K562 (cell line): ENCODE results near the gene GAL. TPM values are rescaled to one million over a fixed set of nuclear protein-coding genes. Genes with fewer than 3 reads are reported as not detected.

Experiments used
- ARHGAP35 ChIP-seq: fragments of 450-650 bp; IDR thresholded peaks from 2 replicates; pipeline ENCODE4 v1.6.1; 2018; ENCODE audit not compliant: partially characterized antibody
- HDAC6 ChIP-seq: IDR thresholded peaks from 2 replicates; pipeline ENCODE4 v1.6.1; 2012; ENCODE audit warnings: low read depth, mild to moderate bottlenecking, control low read depth, inconsistent platforms, low read length, moderate library complexity
- HNRNPH1 ChIP-seq: fragments of 200-400 bp; formaldehyde crosslinking; optimal IDR thresholded peaks from 2 replicates; pipeline ENCODE3; 2017; ENCODE audit warnings: low read depth, mild to moderate bottlenecking, low read length, moderate library complexity
- KLF6 ChIP-seq: fragments of 250-450 bp; sonication (Bioruptor Pico); IDR thresholded peaks from 2 replicates; pipeline ENCODE4 v1.4.0; 2020; ENCODE audit warnings: mild to moderate bottlenecking, moderate library complexity, borderline replicate concordance
- LEF1 ChIP-seq: fragments of 450-650 bp; IDR thresholded peaks from 2 replicates; pipeline ENCODE4 v1.6.1; 2016; ENCODE audit warnings: mild to moderate bottlenecking
- NCOR1 ChIP-seq: fragments of 450-650 bp; IDR thresholded peaks from 2 replicates; pipeline ENCODE4 v1.6.1; 2016; ENCODE audit warnings: mild to moderate bottlenecking, moderate library complexity
- SRSF7 ChIP-seq: fragments of 200-400 bp; formaldehyde crosslinking; optimal IDR thresholded peaks from 2 replicates; pipeline ENCODE3; 2017; ENCODE audit warnings: mild to moderate bottlenecking, low read depth, low read length
- TBL1XR1 ChIP-seq, 2 experiments: IDR thresholded peaks; 2 replicates each; pipeline ENCODE4 v1.6.1; 2012; ENCODE audit warnings: improper control_type of control experiment in 2 of 2, low read length in 2 of 2, mild to moderate bottlenecking in 1 of 2
- ZBTB9 ChIP-seq: fragments of 450-650 bp; formaldehyde crosslinking; IDR thresholded peaks from 2 replicates; pipeline ENCODE4 v1.4.0; 2020; ENCODE audit warnings: mild to moderate bottlenecking, moderate library complexity
- ZNF707 ChIP-seq: fragments of 250-450 bp; sonication (Bioruptor Pico); conservative IDR thresholded peaks from 2 replicates; pipeline ENCODE4 v1.8.0; 2022; ENCODE audit warnings: inconsistent platforms, mild to moderate bottlenecking, moderate library complexity
- polyA plus RNA-seq, 8 experiments: library from polyadenylated mRNA; depleted of rRNA in 4 of 8; stranded (reverse) in 5 of 8; unstranded in 3 of 8; fragments of >200 nt; fragmentation: Nextera tagmentation in 2 of 8; fragmentation: Illumina TruSeq in 1 of 8; extraction: Ambion mirVana in 2 of 8; extraction: Trizol in 1 of 8; gene quantifications; 2 replicates each; pipeline versions ENCODE4 v1.2.1 to v1.2.3, GENCODE V29; 2011 to 2014; ENCODE audit warnings: inconsistent platforms in 1 of 8, missing spikeins in 1 of 8
- total RNA-seq, 7 experiments: library from RNA; depleted of rRNA in 6 of 7; stranded (reverse); fragments of >200 nt in 6 of 7; fragmentation: Illumina TruSeq in 2 of 7; extraction: Trizol in 2 of 7; gene quantifications; 2 replicates each; pipeline versions ENCODE4 v1.2.1 to v1.2.3, GENCODE V29; 2011 to 2021; ENCODE audit warnings: low replicate concordance in 1 of 7
- TF ChIP-seq, protein P1 (sequence below), 2 experiments: fragments of 450-650 bp; conservative IDR thresholded peaks; 2 replicates each; pipeline ENCODE4 v1.6.1; 2017; ENCODE audit warnings: mild to moderate bottlenecking in 2 of 2, moderate library complexity in 2 of 2
- TF ChIP-seq, protein P2 (sequence below): sonication (generic); formaldehyde crosslinking; IDR thresholded peaks from 2 replicates; pipeline ENCODE4 v1.8.0; 2023; ENCODE audit warnings: mild to moderate bottlenecking, missing genetic modification reagents

Gene GAL
- total and polyA plus RNA-seq, 9 of the 15 experiments (the other 6 are each of a cell fraction or from before 2014, with no cell fraction given): 10.6 to 119 (median 36.3) TPM

DNA sequence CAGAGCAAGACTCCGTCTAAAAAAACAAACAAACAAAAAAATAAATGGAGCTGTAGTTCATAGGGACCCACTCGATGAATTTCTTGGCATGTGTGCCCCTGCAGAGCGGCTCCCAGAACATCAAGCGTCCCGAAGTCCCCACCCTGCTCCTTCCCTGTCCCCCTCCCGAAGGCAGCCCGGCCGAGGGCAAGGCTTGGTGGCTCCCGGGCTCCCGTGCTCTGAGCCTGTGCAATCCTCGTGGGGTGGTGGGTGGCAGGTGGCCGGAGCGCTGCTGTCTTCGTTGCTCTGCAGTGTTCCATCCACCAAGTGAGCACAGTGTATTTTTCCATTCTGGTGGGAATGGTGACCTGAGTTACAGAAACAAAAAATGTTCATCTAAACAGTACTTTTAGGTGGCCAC lies 33.5 kb upstream of the GAL start (continued):
- TF ChIP-seq KLF6 (CRISPR knock-in tag): no peak
- TF ChIP-seq NCOR1: no peak
- TF ChIP-seq ARHGAP35: no peak
- TF ChIP-seq SRSF7: no peak
- no peak for TF ChIP-seq HNRNPH1
- TF ChIP-seq LEF1: no peak
- TF ChIP-seq, protein P1, sequence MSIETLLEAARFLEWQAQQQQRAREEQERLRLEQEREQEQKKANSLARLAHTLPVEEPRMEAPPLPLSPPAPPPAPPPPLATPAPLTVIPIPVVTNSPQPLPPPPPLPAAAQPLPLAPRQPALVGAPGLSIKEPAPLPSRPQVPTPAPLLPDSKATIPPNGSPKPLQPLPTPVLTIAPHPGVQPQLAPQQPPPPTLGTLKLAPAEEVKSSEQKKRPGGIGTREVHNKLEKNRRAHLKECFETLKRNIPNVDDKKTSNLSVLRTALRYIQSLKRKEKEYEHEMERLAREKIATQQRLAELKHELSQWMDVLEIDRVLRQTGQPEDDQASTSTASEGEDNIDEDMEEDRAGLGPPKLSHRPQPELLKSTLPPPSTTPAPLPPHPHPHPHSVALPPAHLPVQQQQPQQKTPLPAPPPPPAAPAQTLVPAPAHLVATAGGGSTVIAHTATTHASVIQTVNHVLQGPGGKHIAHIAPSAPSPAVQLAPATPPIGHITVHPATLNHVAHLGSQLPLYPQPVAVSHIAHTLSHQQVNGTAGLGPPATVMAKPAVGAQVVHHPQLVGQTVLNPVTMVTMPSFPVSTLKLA (conservative IDR thresholded peaks at IDR 0.05): no peak
- TF ChIP-seq ZBTB9: no peak
- TF ChIP-seq TBL1XR1 (IDR thresholded peaks at IDR 0.05; ENCODE audit: low read length in 2 of 2): no peak
- TF ChIP-seq HDAC6: no peak
- TF ChIP-seq, protein P2, sequence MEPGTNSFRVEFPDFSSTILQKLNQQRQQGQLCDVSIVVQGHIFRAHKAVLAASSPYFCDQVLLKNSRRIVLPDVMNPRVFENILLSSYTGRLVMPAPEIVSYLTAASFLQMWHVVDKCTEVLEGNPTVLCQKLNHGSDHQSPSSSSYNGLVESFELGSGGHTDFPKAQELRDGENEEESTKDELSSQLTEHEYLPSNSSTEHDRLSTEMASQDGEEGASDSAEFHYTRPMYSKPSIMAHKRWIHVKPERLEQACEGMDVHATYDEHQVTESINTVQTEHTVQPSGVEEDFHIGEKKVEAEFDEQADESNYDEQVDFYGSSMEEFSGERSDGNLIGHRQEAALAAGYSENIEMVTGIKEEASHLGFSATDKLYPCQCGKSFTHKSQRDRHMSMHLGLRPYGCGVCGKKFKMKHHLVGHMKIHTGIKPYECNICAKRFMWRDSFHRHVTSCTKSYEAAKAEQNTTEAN: no peak
- TF ChIP-seq ZNF707 (CRISPR knock-in tag): no peak
